NCI-H2081 treated with DMSO at 0.1 percent for 48 hours (cell line): ENCODE measurements around the gene SORBS2.

ENCODE experiments used
- DNase-seq: peaks from one replicate; lab custom pipeline; 2025; lab: John Stamatoyannopoulos, UW

Gene SORBS2

GRCh38 chr4:185800266-185800945 lies 11.6 kb downstream of the SORBS2 start:
- DNase-seq = no peak

- no peak for DNase-seq
These were observed 12.6 kb downstream of the SORBS2 start for GRCh38 chr4:185799442-185799841.

GRCh38 chr4:185797596-185798338 lies 14.2 kb downstream of the SORBS2 start:
- DNase-seq = no peak

- no peak for DNase-seq
These were observed 15.0 kb downstream of the SORBS2 start for GRCh38 chr4:185797018-185797417.

- no peak for DNase-seq
These were observed 15.8 kb downstream of the SORBS2 start for GRCh38 chr4:185796176-185796575.

GRCh38 chr4:185794637-185795036 lies 17.4 kb downstream of the SORBS2 start:
- DNase-seq = no peak

- no peak for DNase-seq
These were observed 18.3 kb downstream of the SORBS2 start for GRCh38 chr4:185793716-185794115.

GRCh38 chr4:185793116-185793485 lies 18.9 kb downstream of the SORBS2 start:
- no peak for DNase-seq

GRCh38 chr4:185792384-185793115 lies 19.4 kb downstream of the SORBS2 start:
- no peak for DNase-seq

GRCh38 chr4:185787926-185788679 lies 23.9 kb downstream of the SORBS2 start:
- no peak for DNase-seq

- DNase-seq = no peak
These were observed 25.6 kb downstream of the SORBS2 start for GRCh38 chr4:185786422-185786821.

GRCh38 chr4:185783574-185783973 lies 28.4 kb downstream of the SORBS2 start:
- DNase-seq = no peak

- no peak for DNase-seq
These were observed 29.5 kb downstream of the SORBS2 start for GRCh38 chr4:185782523-185782922.

- DNase-seq = no peak
These were observed 30.3 kb downstream of the SORBS2 start for GRCh38 chr4:185781555-185782215.

GRCh38 chr4:185780472-185780871 lies 31.5 kb downstream of the SORBS2 start:
- no peak for DNase-seq

GRCh38 chr4:185779517-185779916 lies 32.5 kb downstream of the SORBS2 start:
- DNase-seq = no peak

GRCh38 chr4:185778307-185778706 lies 33.7 kb downstream of the SORBS2 start:
- DNase-seq = no peak

- DNase-seq = no peak
These were observed 36.0 kb downstream of the SORBS2 start for GRCh38 chr4:185775792-185776555.

- DNase-seq = no peak
These were observed 36.9 kb downstream of the SORBS2 start for GRCh38 chr4:185774845-185775680.

GRCh38 chr4:185774131-185774653 lies 37.8 kb downstream of the SORBS2 start:
- no peak for DNase-seq
